Stimulated activated CD8-positive, alpha-beta memory T cell treated with anti-CD3 and anti-CD28 coated beads, Interleukin-7, amount 100 ng/mL, for 24 hours (primary cell): ENCODE data around the gene ECI2.
"Not testable (repeated sequence)": the region's sequence is repeated elsewhere in the genome, so short reads cannot be mapped to it uniquely, and the experiment has no call there.

ENCODE experiments used
- DNase-seq: peaks from one replicate; pipeline ENCODE4 v3.0.0-alpha.2; 2020; ENCODE audit warnings: low read depth

Gene ECI2

GRCh38 chr6:4101298-4101697, 34.1 kb downstream of the ECI2 start:
- no peak for DNase-seq

GRCh38 chr6:4100655-4101054, 34.7 kb downstream of the ECI2 start:
- no peak for DNase-seq

DNA sequence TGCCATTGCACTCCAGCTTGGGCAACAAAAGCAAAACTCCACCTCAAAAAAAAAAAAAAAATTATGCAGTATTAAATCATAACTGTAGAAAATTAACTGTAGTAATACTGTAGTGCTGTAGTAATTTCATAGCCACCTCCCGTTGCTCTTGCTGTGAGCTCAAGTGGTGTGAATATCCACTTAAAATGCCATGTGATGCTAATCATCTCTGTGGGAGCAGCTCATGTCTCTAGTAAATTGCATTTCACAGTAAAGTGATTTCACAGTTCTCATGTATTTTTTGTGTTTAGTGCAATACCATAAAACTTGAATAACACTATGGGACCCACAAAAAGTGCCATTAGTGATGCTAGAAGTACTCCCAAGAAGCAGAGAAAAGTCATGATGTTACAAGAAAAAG, 42.1 kb downstream of the ECI2 start:
- DNase-seq, result no peak

DNA sequence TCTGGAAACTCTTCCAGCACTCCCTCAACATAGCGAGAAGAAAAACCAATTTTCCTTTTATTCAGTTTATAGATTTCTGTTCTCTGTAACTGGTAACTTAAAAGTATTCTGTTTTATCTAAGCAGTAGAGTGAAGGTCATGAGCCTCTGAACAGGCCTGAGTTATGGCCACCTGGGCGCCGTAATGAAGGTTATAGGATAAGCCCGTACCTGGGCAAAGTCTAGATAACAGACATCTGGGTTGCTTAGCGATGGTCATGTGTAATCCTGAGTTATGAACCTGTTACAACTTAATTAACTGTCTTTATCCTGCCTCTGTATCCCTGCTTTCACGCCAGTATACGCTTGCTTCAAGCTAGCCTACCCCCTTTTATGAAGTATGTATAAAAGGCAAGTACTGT, 43.4 kb downstream of the ECI2 start:
- DNase-seq, result no peak

GRCh38 chr6:4090043-4090442, 45.3 kb downstream of the ECI2 start:
- DNase-seq, result not testable (repeated sequence)

DNA sequence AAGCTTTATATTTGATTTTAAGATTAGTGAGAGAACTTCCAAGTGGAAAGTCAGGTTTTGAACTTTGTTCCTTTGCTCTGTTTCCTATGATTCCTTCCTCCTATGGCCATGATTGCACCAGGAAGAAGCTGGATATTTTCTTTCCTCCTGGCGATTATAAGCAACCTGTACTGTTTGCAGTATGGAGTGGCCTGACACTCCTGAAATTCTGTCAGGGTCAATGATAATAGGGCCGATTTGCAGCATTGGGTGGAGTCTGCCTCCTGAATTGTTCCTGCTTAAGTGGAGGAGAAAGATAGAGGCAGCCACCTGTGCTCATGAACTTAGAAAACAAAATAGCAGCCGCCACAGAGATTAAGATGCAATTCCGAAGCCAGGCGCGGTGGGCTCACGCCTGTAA, 46.7 kb downstream of the ECI2 start:
- no peak for DNase-seq

GRCh38 chr6:4085332-4085700, 50.1 kb downstream of the ECI2 start:
- DNase-seq, result no peak

- no peak for DNase-seq
Measured at GRCh38 chr6:4084444-4085331, 50.7 kb downstream of the ECI2 start.

- no peak for DNase-seq
Measured at GRCh38 chr6:4078691-4079471, 56.5 kb downstream of the ECI2 start, which contains the start of gene FAM217A. FAM217A (minus strand) TSS chr6:4079137; CDS start chr6:4077414, 1,723 bp downstream.

DNA sequence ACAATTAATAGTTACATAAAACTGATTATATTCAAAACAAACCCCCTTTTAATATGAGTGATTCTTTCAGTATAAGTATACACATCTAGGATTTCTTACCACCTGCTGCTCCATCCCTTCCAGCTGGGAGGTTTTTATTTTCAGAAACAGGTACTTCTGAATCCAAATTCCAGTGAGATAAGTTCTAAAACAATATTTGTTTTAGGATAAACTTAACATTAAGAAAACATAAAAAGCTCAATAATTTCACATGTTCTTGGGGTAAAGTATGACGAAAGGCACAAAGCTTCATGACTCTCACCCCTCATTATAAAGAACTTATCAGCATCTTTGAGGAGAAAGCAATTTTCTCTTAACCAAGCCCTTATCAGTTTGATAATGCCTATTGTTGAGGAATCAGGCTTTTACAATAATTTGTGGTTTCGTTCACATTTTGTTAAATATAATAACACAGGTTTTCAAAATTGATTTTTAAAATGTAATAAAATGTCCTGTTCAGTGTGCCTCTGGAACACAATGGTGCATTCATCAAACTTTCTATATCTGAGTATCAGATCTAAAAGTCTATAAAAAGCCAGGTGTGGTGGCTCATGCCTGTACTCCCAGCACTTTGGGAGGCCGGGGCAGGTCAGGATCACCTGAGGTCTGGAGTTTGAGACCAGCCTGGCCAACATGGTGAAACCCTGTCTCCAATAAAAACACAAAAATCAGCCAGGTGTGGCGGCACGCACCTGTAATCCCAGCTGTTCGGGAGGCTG, 60.7 kb downstream of the ECI2 start:
- DNase-seq, result no peak

- no peak for DNase-seq
Measured at GRCh38 chr6:4071330-4071729, 64.0 kb downstream of the ECI2 start.

- no peak for DNase-seq
Measured at GRCh38 chr6:4069199-4069598, 66.2 kb downstream of the ECI2 start.

- DNase-seq, result no peak
Measured at GRCh38 chr6:4067673-4068072, 67.7 kb downstream of the ECI2 start.

- no peak for DNase-seq
Measured at GRCh38 chr6:4066029-4066755, 69.2 kb downstream of the ECI2 start.
